Activated T-cell treated with anti-CD3 and anti-CD28 coated beads, Interleukin-2, amount 50 U/mL, for 1 hour (primary cell): ENCODE measurements around the gene EIF4G2.

Experiments used
- DNase-seq: peaks from one replicate; pipeline ENCODE4 v3.0.0-alpha.2; 2020

The EIF4G2 gene

GRCh38 chr11:10807493-10808234, 1.1 kb downstream of the EIF4G2 start:
- peak; percentile 60 for DNase-seq

GRCh38 chr11:10806206-10806605, 2.5 kb downstream of the EIF4G2 start:
- no peak for DNase-seq

- no peak for DNase-seq
These were observed 3.0 kb downstream of the EIF4G2 start for GRCh38 chr11:10805741-10806140.

GRCh38 chr11:10803676-10804075, 5.0 kb downstream of the EIF4G2 start:
- no peak for DNase-seq

- no peak for DNase-seq
These were observed 8.4 kb downstream of the EIF4G2 start for GRCh38 chr11:10800292-10800691.

- DNase-seq = no peak
These were observed 10.3 kb downstream of the EIF4G2 start for GRCh38 chr11:10798330-10798928.

GRCh38 chr11:10797531-10797930, 11.2 kb downstream of the EIF4G2 start:
- no peak for DNase-seq

- DNase-seq = no peak
These were observed 11.7 kb downstream of the EIF4G2 start for GRCh38 chr11:10797001-10797400.

GRCh38 chr11:10796191-10796590, 12.5 kb downstream of the EIF4G2 start:
- DNase-seq = no peak

GRCh38 chr11:10793470-10794255, 15.1 kb downstream of the EIF4G2 start:
- DNase-seq = no peak

- peak; percentile 85 for DNase-seq
These were observed 16.2 kb downstream of the EIF4G2 start for GRCh38 chr11:10792385-10793068.

GRCh38 chr11:10786451-10786850, 22.3 kb downstream of the EIF4G2 start:
- no peak for DNase-seq

- no peak for DNase-seq
These were observed 23.6 kb downstream of the EIF4G2 start for GRCh38 chr11:10785146-10785474.

GRCh38 chr11:10784232-10785145, 24.2 kb downstream of the EIF4G2 start:
- DNase-seq = no peak

GRCh38 chr11:10780040-10780439, 28.7 kb downstream of the EIF4G2 start:
- no peak for DNase-seq

- no peak for DNase-seq
These were observed 29.6 kb downstream of the EIF4G2 start for GRCh38 chr11:10779086-10779485.

- no peak for DNase-seq
These were observed 30.3 kb downstream of the EIF4G2 start for GRCh38 chr11:10778217-10778970.

GRCh38 chr11:10777806-10778205, 30.9 kb downstream of the EIF4G2 start:
- DNase-seq = no peak

GRCh38 chr11:10777393-10777793, 31.3 kb downstream of the EIF4G2 start:
- DNase-seq = no peak

- DNase-seq = no peak
These were observed 33.9 kb downstream of the EIF4G2 start for GRCh38 chr11:10774811-10775210.

- DNase-seq = no peak
These were observed 37.3 kb downstream of the EIF4G2 start for GRCh38 chr11:10771457-10771856.
